GM19025 (cell line): ENCODE data around the gene MATN1.
"Not testable (repeated sequence)": the region's sequence is repeated elsewhere in the genome, so short reads cannot be mapped to it uniquely, and the experiment has no call there.

ENCODE experiments used
- ATAC-seq: cut with Tn5 transposase; IDR thresholded peaks from one replicate; pipeline ENCODE4 v1.9.1; 2021; ENCODE audit warnings: mild to moderate bottlenecking, low read depth, moderate library complexity; ENCODE audit not compliant: unreplicated experiment

Gene MATN1

GRCh38 chr1:30723331-30723755, at the start of gene MATN1:
TSS of gene MATN1 (minus strand) at chr1:30723585. CDS start at chr1:30723551, 34 bp downstream.
- ATAC-seq: no peak

- ATAC-seq: no peak
Observed at GRCh38 chr1:30771005-30771404, 47.6 kb upstream of the MATN1 start.

- ATAC-seq: no peak
Observed at GRCh38 chr1:30770150-30770549, 46.8 kb upstream of the MATN1 start.

GRCh38 chr1:30768830-30769718, 45.7 kb upstream of the MATN1 start:
- ATAC-seq: no peak

- ATAC-seq: no peak
Observed at GRCh38 chr1:30768159-30768829, 44.9 kb upstream of the MATN1 start.

GRCh38 chr1:30766948-30767347, 43.6 kb upstream of the MATN1 start:
- not testable (repeated sequence) for ATAC-seq

GRCh38 chr1:30765556-30766434, 42.4 kb upstream of the MATN1 start:
- ATAC-seq: no peak

- peak; percentile 63 for ATAC-seq
Observed at GRCh38 chr1:30764939-30765555, 41.7 kb upstream of the MATN1 start.

GRCh38 chr1:30764396-30764795, 41.0 kb upstream of the MATN1 start:
- no peak for ATAC-seq

GRCh38 chr1:30763651-30764248, 40.4 kb upstream of the MATN1 start:
- ATAC-seq: no peak

- no peak for ATAC-seq
Observed at GRCh38 chr1:30762930-30763650, 39.7 kb upstream of the MATN1 start.

GRCh38 chr1:30762152-30762929, 39.0 kb upstream of the MATN1 start:
- ATAC-seq: no peak

- ATAC-seq: no peak
Observed at GRCh38 chr1:30761381-30762151, 38.2 kb upstream of the MATN1 start.

- ATAC-seq: no peak
Observed at GRCh38 chr1:30760596-30761324, 37.4 kb upstream of the MATN1 start.

- no peak for ATAC-seq
Observed at GRCh38 chr1:30759718-30760281, 36.4 kb upstream of the MATN1 start.

- no peak for ATAC-seq
Observed at GRCh38 chr1:30758785-30759380, 35.5 kb upstream of the MATN1 start.
